8988T (cell line): Measurements from ENCODE around the gene ING1.
"Not testable (repeated sequence)": the region's sequence is repeated elsewhere in the genome, so short reads cannot be mapped to it uniquely, and the experiment has no call there.

Source experiments
- DNase-seq: peaks from one replicate; pipeline ENCODE4 v3.0.0; 2011

Gene ING1

GRCh38 chr13:110696776-110697175 is 16.7 kb upstream of the ING1 start:
- DNase-seq: no peak

- no peak for DNase-seq
Observed at GRCh38 chr13:110697842-110698241, 15.7 kb upstream of the ING1 start.

- DNase-seq: no peak
Observed at GRCh38 chr13:110698689-110699088, 14.8 kb upstream of the ING1 start.

DNA sequence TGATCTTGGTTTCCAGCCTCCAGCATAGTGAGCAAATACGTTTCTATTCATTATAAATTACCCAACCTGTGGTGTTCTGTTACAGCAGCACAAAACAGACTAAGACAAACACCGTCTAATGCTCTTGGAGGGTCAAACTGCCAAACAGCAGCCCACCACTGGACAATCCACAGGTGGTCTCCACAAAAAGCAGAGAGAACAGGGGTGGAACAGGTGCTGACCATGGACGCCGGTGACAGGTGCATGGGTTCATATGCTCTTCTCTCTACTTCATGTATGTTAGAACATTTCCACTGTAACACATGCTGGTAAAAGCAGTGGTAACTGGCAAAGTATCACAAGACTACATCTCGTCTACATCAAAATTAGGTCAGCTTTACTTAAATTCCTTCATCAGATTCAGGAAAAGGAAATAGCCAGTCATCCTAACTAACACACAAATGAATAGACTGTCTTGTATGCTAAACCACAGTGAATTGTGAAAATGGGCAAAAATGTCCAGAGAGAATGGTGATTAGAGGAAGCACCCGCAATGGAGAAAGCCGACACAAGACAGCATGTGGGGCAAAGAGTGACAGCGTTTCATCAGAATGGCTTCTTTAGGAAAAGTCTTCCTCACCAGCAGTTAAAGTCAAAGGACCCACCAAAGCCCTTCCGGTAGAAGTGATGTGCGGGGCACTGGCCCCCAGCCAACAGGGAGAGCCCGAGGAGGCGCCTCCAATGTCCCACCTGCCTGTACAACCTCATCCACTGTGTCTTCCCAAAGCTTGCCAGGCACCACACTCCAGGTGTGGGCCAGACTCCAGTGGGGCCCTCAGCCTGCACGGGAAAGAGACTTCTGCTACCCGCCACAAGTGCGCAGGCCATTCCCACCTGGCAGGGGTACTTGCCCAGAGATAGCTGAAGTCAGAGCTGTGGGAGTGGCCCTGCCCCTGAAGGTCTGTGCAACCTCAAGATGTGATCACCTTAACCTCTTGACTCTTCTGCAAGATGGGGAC is 14.1 kb upstream of the ING1 start:
- DNase-seq: no peak

GRCh38 chr13:110700186-110700585 is 13.3 kb upstream of the ING1 start:
- no peak for DNase-seq

GRCh38 chr13:110700641-110701040 is 12.9 kb upstream of the ING1 start:
- DNase-seq: no peak

DNA sequence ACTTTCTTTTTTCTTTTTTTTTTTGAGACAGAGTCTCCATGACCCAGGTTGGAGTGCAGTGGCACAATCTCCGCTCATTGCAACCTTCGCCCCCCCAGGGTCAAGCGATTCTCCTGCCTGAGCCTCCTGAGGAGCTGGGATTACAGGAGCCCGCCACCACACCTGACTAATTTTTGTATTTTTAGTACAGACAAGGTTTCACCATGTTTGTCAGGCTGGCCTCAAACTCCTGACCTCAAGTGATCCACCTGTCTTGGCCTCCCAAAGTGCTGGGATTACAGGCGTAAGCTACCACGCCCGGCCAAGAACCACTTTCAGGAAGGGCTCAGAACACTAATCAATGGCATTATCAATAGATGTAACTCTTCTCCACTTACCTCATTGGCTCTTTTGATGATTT is 12.4 kb upstream of the ING1 start:
- not testable (repeated sequence) for DNase-seq

DNA sequence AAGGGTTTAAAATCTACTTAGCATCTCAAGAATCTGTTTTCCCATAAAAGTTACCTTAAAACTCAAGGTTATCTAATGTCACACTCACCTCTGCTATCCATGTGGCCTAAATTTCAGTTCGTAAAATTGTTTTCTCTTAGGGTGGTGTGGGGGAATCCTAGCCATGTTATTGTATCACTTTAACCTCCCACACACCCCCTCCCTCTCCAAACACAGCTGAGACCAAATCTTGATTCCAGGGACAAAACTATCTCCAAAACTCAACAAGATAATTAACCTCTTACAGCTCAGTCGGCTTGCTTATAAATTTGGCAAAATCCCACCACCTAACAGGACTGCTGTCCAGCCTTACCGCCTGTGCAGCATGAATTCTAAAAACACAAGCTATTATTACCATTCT is 11.4 kb upstream of the ING1 start:
- no peak for DNase-seq

GRCh38 chr13:110702591-110703526 is 10.6 kb upstream of the ING1 start:
- no peak for DNase-seq

DNA sequence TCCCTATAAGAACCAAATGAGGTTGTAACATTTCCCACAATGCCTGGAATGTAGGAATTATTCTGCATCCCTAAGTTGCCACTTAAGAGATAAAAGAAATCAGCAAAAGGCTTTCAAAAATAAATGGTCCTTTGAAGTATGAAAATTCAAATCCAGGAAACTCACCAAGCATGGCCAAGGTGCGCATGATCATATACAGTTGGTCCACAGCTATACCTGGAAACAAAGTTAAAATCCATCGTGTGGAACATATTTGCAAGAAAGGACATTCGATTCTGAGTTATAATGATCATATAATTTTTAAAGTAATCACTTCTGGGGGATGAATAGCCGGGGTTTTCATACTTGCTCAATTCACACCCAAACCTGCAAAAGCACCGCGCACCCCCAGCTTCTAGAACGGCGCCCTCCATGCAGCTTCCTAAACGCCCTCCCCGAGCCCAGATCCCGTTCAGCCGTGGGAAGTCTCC is 8.1 kb upstream of the ING1 start:
- DNase-seq: no peak

- DNase-seq: peak; percentile 84
Observed at GRCh38 chr13:110705826-110706569, 7.5 kb upstream of the ING1 start, which contains the start of gene CARS2. Gene CARS2, minus strand, starts transcription at chr13:110706116. Its CDS starts 23 bp downstream, at chr13:110706093.

- DNase-seq: no peak
Observed at GRCh38 chr13:110706570-110707372, 6.7 kb upstream of the ING1 start.

DNA sequence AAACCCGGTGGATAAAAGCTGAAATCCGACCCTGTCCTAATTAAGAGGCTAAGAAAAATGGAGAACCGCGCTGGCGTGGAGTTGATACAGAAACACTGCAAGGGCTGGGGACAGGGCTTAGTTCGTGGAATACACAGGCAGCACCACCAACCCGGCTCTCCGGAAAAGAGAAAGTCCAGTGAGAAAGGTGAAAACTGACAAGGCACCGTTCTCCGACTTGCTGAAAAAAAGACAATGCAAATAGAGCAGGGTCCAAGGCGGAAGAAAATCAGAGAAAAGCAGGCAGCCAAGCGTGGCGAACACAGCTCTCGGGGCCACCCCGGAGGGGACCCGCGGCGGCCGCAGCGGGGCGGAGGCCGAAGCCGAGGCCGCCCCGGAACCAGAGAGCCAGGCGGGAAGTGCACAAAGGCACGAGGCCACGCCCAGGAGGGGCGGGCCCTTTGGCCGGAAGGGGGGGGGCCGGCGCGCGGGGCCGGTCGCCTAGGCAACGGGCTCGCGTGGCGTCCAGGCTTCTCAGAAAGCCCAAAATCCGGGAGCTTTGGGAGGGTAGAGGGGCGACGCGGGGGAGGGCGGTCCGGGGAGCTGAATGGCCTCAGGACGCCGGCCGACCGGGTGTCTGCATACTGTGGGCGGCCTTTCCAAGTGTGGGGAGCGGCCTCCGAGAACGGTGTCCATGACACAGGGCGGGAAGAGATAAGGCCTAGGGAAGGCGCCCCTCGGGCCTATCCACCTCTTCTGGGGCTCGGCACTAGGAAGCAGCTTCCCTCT is 1.2 kb upstream of the ING1 start:
- peak; percentile 86 for DNase-seq

DNA sequence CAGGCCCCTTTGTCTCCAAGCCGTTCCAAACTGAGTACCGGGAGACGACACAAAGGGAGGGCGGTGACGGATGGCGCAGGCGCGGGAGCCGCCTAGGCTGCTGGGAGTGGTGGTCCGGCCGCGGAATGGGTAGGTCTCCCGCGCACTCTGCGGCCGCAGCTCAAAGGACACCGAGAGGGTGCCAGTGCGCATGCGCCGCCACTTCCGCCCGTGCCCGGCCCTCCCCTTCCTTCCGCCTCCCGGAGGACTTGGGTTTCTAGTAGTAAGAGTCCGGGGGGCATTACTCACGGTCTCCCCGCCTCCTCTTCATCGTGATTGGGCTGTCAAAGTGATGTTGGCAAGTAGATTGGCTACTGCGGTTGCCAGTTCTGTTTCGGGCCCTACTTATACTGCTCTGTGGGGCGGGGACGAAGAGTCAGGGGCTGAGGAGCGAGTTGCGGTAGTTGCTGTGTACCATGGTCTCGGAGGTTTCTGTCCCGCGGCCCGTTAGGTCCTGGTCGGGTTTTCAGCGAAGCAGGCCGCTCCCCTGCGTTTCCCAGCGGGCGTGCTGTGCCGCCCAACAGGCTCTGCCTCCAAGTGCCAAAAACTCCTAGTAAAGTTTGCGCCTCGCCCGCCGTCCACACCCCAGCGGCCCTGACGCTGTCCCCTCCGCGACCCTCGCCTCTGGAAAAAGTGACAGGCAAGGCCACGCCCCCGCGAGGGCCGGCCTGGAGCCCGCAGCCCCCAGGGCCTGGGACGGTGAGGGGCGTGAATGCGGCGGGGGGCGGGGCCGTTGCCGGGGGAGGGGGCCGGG is 455 bp upstream of the ING1 start:
- peak; percentile 95 for DNase-seq

DNA sequence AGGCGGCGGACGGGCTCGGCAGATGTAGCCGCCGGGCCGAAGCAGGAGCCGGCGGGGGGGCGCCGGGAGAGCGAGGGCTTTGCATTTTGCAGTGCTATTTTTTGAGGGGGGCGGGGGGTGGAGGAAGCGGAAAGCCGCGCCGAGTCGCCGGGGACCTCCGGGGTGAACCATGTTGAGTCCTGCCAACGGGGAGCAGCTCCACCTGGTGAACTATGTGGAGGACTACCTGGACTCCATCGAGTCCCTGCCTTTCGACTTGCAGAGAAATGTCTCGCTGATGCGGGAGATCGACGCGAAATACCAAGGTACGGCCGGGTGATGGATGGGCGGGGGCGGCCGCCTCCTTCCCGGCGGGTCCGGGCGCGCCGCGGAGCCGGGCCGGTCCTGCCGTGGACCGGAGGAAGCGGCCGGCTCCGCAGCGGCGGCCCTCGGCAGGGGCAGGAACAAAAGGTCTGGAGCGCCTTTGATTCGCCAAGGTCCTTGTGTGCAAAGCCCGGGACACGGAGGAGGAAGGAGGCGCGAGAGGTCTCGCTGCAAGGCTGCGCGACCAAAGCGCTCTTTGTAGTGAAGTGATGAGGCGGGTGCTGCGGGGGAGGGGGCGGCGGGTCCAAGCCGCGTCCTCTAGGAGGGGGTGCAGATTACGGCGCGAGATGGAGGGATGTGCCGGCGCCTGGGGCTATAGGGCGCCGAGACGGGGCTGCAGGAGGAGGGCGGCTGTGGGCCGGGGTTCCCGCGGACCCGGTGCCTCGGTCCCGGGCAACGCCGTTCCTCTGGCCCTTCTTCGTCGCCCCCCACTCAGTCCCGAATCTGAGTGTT is 689 bp downstream of the ING1 start:
- no peak for DNase-seq

DNA sequence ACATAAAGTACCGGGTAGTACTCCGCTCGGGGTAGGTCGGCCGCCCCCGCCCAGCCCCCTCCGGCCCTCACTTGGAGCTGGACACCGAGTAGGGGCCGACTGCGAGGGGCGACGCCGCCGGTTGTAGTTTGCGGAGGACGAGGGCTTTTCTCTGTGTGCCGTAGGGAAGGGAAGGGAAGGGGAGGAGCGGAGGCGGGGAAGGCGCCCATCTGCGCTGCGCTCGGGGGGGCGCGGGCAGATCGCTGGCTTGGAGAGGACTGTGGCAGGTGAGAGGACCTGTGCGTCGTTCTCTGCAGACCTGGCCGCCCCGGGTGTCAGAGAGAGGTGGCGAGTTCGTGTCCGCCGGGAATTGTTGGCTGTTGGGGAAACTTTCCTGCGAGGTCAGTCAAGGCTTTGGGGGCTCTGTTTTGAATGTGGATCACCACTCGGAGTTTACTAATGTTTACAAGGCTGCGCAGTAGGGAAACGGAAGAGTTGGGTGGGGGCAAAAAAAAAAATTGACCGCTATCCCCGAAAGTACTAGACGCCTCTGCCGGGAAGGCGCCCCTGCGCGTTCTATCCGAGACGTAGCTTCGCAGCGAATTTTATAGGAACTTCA is 1.4 kb downstream of the ING1 start:
- DNase-seq: no peak

DNA sequence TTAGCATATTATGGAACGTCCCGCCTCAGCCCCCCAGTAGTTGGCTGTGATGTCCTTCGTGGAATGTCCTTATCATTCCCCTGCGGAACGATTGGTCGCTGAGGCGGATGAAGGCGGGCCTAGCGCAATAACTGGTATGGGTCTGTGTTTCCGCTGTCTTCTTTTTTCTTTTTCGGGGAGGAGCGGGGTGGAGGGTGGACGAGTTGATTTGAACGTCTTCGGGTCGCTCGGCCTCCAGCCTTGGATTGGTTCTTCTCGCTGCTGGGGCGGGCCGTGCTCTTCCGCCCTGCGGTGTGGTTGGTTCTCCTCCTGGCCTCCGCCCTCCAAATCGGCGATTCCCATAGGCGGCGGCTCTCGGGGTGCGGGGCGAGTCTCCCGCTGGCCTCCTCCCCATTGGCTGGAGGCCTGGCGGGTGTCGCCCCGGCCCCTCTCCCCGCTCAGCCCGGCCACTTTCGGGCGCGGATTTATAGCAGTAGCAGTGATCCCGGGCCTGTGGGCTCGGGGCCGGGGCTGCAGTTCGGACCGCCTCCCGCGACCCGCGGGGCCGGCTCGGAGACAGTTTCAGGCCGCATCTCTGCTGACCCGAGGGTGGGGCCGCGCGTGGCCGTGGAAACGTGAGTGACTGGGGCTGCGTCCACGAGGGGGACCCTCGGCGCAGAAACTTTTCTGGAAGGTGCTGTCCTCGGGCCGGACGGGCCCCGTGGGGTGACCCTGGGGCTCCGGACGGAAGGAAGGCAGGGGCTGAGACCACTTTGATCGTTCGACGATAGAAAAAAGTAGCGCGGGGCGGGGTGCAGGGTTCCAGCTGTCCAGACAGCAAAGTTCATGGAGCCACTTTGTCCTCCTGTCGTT is 2.1 kb downstream of the ING1 start:
- DNase-seq: peak; percentile 80

GRCh38 chr13:110716247-110716515 is 2.7 kb downstream of the ING1 start:
- DNase-seq: no peak
